IPS-15b (cell line): ENCODE measurements around the gene CORIN.
"Not testable (repeated sequence)": the region's sequence is repeated elsewhere in the genome, so short reads cannot be mapped to it uniquely, and the experiment has no call there.

Source experiments
- H3K27me3 ChIP-seq: one replicate; pipeline ENCODE4 v1.6.1; 2013; ENCODE audit warnings: low read length; ENCODE audit not compliant: control insufficient read depth, insufficient read depth
- H3K36me3 ChIP-seq: one replicate; pipeline ENCODE4 v1.6.1; 2013; ENCODE audit warnings: low read length; ENCODE audit not compliant: control insufficient read depth, insufficient read depth
- H3K4me1 ChIP-seq: one replicate; pipeline ENCODE4 v1.6.1; 2013; ENCODE audit warnings: mild to moderate bottlenecking, low read length; ENCODE audit not compliant: control insufficient read depth, insufficient read depth
- H3K4me3 ChIP-seq: one replicate; pipeline ENCODE4 v1.5.1; 2013; ENCODE audit warnings: low read depth, low read length
- H3K9ac ChIP-seq: one replicate; pipeline ENCODE4 v1.6.1; 2013; ENCODE audit warnings: low read depth, mild to moderate bottlenecking, low read length
- H3K9me3 ChIP-seq: one replicate; pipeline ENCODE4 v1.6.1; 2013; ENCODE audit warnings: mild to moderate bottlenecking, low read length; ENCODE audit not compliant: control insufficient read depth, insufficient read depth

Gene CORIN

DNA sequence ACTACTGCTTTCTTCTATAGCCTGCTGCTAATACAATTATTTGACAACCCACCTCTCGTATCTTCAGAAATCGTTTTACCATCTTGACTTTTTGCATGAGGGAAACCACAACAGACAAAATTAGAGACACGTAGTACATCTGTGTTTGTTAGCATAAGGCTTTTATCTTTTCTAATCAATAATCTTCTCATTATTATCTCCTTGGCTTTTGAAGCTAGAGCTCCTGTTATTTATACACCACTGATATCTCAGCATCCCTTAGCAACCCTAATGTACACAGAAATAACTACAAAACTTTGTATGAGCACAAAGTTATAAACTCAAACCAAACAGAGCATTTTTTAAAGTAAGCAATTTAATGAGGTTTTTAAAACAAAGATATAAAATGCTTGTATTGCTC lies 39.7 kb downstream of the CORIN start:
- H3K27me3 ChIP-seq, result no peaks in the 10 kb centered on the region
- H3K4me3 ChIP-seq, result no peak overlapping the region
- no peak overlapping the region for H3K9ac ChIP-seq
- no peaks in the 10 kb centered on the region for H3K4me1 ChIP-seq
- no peaks in the 10 kb centered on the region for H3K36me3 ChIP-seq
- H3K9me3 ChIP-seq, result no peaks in the 10 kb centered on the region

DNA sequence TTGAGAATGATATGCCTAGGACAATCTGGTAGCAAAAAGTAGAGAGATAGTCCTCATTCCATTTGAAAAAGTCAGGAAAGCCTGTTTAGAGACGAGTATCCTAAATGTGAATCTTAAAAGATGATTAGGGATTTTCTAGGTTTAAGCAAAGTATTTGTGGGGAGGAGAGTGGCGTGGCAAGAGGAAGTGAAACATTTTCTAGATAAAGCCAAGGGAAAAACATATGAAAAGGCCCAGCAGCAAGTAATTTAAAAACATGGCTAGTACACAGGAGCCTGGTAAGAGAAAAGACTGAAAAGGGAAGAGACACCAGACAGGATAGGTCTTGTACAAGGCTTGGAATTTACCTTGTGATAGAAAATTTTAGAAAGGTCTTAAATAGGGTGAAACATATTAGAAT lies 45.9 kb downstream of the CORIN start:
- Histone ChIP-seq H3K9me3 (no peaks in the 10 kb centered on the region), H3K4me1 (no peaks in the 10 kb centered on the region)

DNA sequence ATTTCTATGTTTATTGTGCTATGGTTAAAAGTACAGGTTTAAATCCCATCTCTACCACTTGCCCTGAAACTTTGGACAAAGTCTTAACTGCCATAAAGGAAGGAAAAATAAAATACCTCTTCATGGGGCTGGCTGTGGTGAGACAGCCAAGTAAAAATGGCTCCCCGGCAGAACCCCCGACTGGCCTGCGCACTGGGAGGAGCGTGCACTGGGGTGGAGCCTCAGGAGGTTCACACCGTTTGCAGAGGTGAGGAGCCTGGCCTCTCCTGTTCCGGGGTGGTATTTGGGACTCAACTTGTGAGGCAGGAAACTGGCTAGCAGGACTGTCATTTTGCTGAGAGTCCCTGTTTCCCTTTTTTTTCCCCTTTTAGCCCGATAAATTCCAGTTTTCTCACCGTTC lies 47.8 kb downstream of the CORIN start:
- H3K4me3 ChIP-seq, result no peak overlapping the region
- H3K36me3 ChIP-seq, result no peaks in the 10 kb centered on the region
- H3K27me3 ChIP-seq, result no peaks in the 10 kb centered on the region
- H3K9ac ChIP-seq, result no peak overlapping the region
- no peaks in the 10 kb centered on the region for H3K9me3 ChIP-seq
- H3K4me1 ChIP-seq, result no peaks in the 10 kb centered on the region

More for the DNA sequence above, 45.9 kb downstream of the CORIN start:
- no peak overlapping the region for H3K9ac ChIP-seq
- no peaks in the 10 kb centered on the region for H3K36me3 ChIP-seq
- no peak overlapping the region for H3K4me3 ChIP-seq
- no peaks in the 10 kb centered on the region for H3K27me3 ChIP-seq

DNA sequence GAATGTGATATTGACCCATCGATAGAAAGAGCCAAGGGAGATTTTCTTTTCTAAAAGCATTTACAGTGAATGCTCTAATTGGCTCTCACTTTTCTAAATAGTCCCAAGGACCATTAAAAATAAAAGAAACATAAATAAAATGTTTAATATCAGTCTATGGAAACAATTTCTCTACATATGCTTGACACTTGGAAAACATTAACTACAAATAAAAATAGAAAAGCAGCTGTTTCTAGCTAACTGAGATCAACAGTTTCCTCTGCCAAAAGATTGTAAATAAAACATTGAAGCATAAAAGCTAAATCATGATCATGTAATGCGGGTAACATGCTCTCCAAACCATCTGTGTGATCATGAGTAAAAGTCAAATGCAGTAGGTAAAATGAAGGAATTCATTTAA lies 49.7 kb downstream of the CORIN start:
- H3K4me3 ChIP-seq, result no peak overlapping the region
- H3K9ac ChIP-seq, result no peak overlapping the region
- no peaks in the 10 kb centered on the region for H3K9me3 ChIP-seq
- no peaks in the 10 kb centered on the region for H3K4me1 ChIP-seq
- no peaks in the 10 kb centered on the region for H3K36me3 ChIP-seq
- no peaks in the 10 kb centered on the region for H3K27me3 ChIP-seq

DNA sequence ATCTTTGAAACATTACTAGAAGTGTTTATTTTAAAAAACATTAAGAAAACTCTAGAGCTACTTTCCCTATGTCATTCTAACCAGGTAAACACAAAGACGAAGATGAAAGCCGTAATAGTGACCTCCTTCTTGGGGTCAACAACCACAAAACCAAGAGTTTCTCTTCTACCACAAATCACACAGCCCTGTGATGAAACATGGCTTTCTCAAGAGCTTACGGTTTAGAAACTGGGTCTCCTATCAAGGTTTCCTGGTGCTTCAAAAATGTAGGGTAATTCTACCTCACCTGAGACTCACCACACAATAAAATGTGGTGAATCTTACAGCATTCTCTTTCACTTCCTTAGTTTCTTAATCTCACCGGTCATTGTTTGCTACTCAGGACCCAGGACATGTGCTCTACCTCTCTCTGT lies 50.9 kb downstream of the CORIN start:
- H3K9ac ChIP-seq, result no peak overlapping the region
- H3K4me3 ChIP-seq, result no peak overlapping the region
- no peaks in the 10 kb centered on the region for H3K9me3 ChIP-seq
- no peaks in the 10 kb centered on the region for H3K36me3 ChIP-seq
- no peaks in the 10 kb centered on the region for H3K27me3 ChIP-seq
- no peaks in the 10 kb centered on the region for H3K4me1 ChIP-seq

DNA sequence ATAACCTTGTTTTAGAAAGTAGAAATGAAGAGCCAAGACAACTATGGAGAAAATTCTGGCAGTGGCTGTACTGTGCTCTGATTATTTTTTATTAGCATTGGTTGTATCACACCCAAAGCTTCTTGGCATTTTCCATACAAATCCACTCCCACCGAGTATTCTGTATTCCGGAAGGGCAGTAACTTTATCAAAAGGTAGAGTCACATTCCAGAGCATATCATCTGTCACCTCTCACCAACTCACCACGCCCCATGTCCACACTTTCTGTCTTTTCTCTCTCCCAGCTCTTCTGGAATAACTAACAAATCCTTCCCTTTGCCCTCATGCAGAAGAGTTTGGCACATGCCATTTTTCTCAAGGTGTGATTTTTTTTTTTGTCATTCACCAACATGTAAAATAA lies 52.7 kb downstream of the CORIN start:
- H3K4me3 ChIP-seq, result no peak overlapping the region
- no peaks in the 10 kb centered on the region for H3K27me3 ChIP-seq
- no peaks in the 10 kb centered on the region for H3K4me1 ChIP-seq
- H3K9ac ChIP-seq, result no peak overlapping the region
- no peaks in the 10 kb centered on the region for H3K36me3 ChIP-seq
- H3K9me3 ChIP-seq, result no peaks in the 10 kb centered on the region

DNA sequence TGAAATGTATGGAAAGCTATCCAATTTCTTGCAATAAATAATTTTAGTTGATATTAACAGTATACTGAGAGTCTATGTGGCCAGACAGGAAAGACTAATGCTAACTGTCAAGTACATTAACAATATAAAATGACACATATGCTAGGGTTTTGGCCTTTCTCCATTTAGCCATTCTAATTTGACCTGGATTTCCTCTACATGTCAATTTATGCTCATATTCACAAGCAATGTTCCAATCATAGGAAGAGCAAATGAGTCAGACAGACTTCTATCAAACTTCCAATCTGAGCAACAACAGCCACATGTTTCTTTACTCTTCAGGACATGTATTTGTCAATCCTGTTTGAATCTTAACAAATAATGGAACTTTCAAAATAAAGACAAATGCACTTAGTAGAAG lies 53.6 kb downstream of the CORIN start:
- Histone ChIP-seq H3K9me3 (no peaks in the 10 kb centered on the region), H3K4me3 (no peak overlapping the region), H3K27me3 (no peaks in the 10 kb centered on the region), H3K4me1 (no peaks in the 10 kb centered on the region), H3K9ac (no peak overlapping the region), H3K36me3 (no peaks in the 10 kb centered on the region)

DNA sequence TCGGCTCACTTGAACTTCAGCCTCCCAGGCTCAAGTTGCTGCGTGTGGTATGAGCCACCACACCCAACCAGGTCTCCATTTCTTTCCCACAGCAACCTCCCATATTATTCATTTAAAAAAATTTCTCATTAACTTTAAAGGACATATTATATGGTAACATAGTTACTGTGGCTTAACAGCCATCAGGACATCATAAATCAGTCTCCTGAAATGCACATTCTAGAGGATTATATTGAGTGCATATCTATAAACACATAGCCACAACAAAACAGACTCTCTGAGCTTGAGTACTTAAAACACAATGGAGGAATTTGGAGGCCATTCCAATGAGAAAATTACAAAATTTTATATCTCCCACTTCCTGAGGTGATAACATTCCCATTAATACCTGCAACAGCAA lies 61.5 kb downstream of the CORIN start:
- H3K9ac ChIP-seq, result no peak overlapping the region
- H3K4me3 ChIP-seq, result no peak overlapping the region
- H3K36me3 ChIP-seq, result no peaks in the 10 kb centered on the region
- no peaks in the 10 kb centered on the region for H3K27me3 ChIP-seq
- no peaks in the 10 kb centered on the region for H3K9me3 ChIP-seq
- H3K4me1 ChIP-seq, result no peaks in the 10 kb centered on the region

DNA sequence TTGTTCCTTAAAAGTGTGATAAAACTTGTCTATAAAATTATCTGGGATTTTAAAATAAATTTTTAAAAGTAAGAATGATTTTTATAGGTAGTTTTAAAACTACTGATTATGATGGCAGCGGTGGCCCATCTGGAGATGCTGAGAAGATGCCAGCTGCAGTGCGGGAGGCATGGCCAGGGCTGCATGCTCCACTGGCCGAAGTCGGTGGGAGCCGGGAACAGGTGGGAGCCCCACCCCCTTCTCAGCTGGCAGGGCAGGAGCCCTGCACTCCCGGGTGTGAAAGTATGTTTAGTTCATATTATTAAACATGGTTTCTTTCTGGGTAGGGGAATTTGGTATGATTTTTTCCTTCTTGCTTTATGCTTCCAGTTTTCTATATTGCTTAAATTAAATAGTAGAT lies 63.8 kb downstream of the CORIN start:
- no peak overlapping the region for H3K9ac ChIP-seq
- no peaks in the 10 kb centered on the region for H3K27me3 ChIP-seq

DNA sequence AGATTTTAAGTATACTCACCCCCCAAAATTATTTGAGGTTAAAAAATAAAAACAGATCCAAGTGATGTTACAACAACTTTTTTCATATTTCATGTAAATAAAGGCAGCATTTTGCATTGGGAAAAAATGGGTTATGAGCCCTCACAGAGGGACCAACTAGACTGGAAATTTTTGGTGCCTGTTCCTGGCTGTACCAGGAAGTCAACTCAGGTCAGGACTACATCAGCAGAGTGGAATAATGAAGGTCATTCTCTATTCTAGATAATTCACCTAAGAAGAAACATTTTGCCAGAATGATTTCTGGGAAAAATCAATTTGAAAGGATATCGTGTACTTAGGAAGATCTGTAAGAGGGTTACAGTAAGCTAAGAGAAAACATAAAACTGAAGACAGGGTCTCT lies 66.8 kb downstream of the CORIN start:
- H3K4me3 ChIP-seq, result no peak overlapping the region
- no peaks in the 10 kb centered on the region for H3K9me3 ChIP-seq
- H3K36me3 ChIP-seq, result no peaks in the 10 kb centered on the region
- H3K27me3 ChIP-seq, result no peaks in the 10 kb centered on the region
- no peak overlapping the region for H3K9ac ChIP-seq
- peaks cover 6% of the 10 kb centered on the region for H3K4me1 ChIP-seq

More for the DNA sequence above, 63.8 kb downstream of the CORIN start:
- no peaks in the 10 kb centered on the region for H3K4me1 ChIP-seq
- H3K9me3 ChIP-seq, result no peaks in the 10 kb centered on the region
- no peak overlapping the region for H3K4me3 ChIP-seq
- H3K36me3 ChIP-seq, result no peaks in the 10 kb centered on the region

DNA sequence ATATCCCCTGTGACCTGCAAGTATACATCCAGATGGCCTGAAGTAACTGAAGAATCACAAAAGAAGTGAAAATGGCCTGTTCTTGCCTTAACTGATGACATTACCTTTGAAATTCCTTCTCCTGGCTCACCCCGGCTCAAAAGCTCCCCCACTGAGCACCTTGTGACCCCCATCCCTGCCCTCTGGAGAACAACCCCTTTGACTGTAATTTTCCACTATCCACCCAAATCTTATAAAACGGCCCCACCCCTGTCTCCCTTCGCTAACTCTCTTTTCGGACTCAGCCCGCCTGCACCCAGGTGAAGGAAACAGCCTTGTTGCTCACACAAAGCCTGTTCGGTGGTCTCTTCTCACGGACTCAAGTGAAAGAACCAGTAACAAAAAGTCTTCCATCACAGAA lies 69.9 kb downstream of the CORIN start:
- H3K36me3 ChIP-seq, result not testable (repeated sequence)

DNA sequence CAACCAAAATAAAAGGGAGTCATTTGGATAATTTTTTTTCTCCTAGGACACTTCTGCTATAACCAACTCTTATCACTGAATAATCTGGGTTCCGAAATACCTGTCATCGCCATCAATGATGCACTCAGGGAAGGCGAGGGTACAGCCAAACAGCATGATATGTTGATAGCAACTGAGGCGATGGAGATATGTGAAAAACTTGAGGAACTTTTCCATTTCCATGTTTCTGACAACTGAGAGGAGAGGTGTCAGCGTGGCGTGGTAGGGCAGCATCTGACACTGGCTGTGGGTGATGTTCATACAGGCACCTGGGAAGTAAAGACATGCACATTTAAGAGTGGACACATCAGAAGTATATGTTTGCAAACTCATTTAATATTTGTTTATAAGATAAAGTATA lies 74.6 kb downstream of the CORIN start:
- Histone ChIP-seq H3K9ac (no peak overlapping the region), H3K4me1 (peaks cover 4% of the 10 kb centered on the region), H3K9me3 (no peaks in the 10 kb centered on the region), H3K4me3 (no peak overlapping the region), H3K27me3 (no peaks in the 10 kb centered on the region), H3K36me3 (no peaks in the 10 kb centered on the region)

More for the DNA sequence above, 69.9 kb downstream of the CORIN start:
- H3K4me3 ChIP-seq, H3K27me3 ChIP-seq, H3K9me3 ChIP-seq, H3K9ac ChIP-seq, H3K4me1 ChIP-seq: not testable (repeated sequence)
